Activated naive CD4-positive, alpha-beta T cell treated with anti-CD3 and anti-CD28 coated beads, Interleukin-2, amount 10 ng/mL, durations not matched to agents 7 days and 5 days (primary cell): ENCODE results near the gene TNIK.
A peak's percentile ranks its signal among the peaks of the same experiment; 100 is the strongest.

ENCODE experiments used
- CTCF ChIA-PET: fragments of 350-600 bp; sonication (Branson Sonifier 250); formaldehyde crosslinking; loops from one replicate; lab custom pipeline; 2021; ENCODE audit warnings: antibody characterized with exemption; lab: Charles Lee
- DNase-seq: peaks from one replicate; pipeline ENCODE4 v3.0.0-alpha.2; 2020
- H3K27ac Mint-ChIP-seq: one replicate; pipeline ENCODE4 v1.8.0; 2021; ENCODE audit warnings: mild to moderate bottlenecking, moderate library complexity, mixed read lengths
- H3K27me3 Mint-ChIP-seq: one replicate; pipeline ENCODE4 v1.8.0; 2021; ENCODE audit warnings: mild to moderate bottlenecking, mixed read lengths
- H3K36me3 Mint-ChIP-seq: one replicate; pipeline ENCODE4 v1.8.0; 2021; ENCODE audit warnings: mixed read lengths
- H3K4me1 Mint-ChIP-seq: one replicate; pipeline ENCODE4 v1.8.0; 2021; ENCODE audit warnings: mixed read lengths
- H3K4me3 Mint-ChIP-seq: one replicate; pipeline ENCODE4 v1.8.0; 2021; ENCODE audit warnings: mild to moderate bottlenecking, moderate library complexity, mixed read lengths
- H3K9me3 Mint-ChIP-seq: one replicate; pipeline ENCODE4 v1.8.0; 2021; ENCODE audit warnings: mixed read lengths

Gene TNIK

DNA sequence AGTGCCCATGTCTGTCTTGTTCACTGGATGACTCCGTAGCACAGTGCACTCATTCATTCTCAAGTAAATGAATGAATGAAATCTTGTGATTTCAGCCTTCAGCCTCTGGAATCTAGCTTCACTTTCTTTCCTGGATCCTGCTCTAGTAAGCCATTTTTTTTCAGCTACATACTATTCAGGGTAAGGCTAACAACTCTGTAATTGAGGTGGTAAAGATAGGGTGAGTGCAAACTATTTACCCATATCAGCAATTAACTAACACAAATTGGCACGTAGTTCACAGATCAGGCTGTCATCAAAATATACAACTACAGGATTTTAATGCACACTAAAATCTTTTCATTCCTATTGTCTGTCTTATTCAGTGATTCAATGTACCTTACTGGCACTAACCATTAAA, 238.6 kb downstream of the TNIK start:
- CTCF ChIA-PET, result interaction anchor here (0.7 to 0.9 kb wide), 2 partner anchors 23 to 108 kb away, joined by 3 read pairs; no protein-coding TSS in a partner anchor

DNA sequence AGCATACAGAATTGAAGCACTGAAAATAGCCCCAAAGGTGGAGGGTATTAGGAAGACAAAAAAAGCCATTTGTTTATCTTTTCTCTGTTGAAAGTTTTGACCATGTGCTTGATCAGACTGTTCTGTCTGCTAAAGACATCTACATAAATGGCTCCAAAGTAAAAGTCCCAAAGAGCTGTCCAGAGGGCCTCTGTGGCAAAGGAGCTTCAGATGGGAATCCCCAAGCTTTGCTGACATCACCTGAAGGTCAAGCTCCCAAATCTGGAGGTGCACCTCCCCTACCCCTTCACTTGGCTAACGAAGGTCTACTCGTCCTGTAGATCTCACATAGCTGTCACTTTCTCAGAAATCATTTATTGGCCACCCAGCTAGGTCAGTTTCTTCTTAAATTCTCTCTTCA, 239.1 kb downstream of the TNIK start:
- peaks cover 31% of the 10 kb centered on the region for H3K4me1 Mint-ChIP-seq
- H3K36me3 Mint-ChIP-seq, result peaks cover 33% of the 10 kb centered on the region
- no peak for DNase-seq
- CTCF ChIA-PET, result interaction anchor here (0.9 kb wide), 1 partner anchor 108 kb away, joined by 3 read pairs; no protein-coding TSS in a partner anchor
- H3K4me3 Mint-ChIP-seq, result no peak overlapping the region
- no peaks in the 10 kb centered on the region for H3K27me3 Mint-ChIP-seq
- H3K27ac Mint-ChIP-seq, result no peak overlapping the region
- peaks cover 12% of the 10 kb centered on the region for H3K9me3 Mint-ChIP-seq

More for the DNA sequence above, 238.6 kb downstream of the TNIK start:
- DNase-seq, result no peak
- Mint-ChIP-seq H3K36me3 (peaks cover 36% of the 10 kb centered on the region), H3K4me1 (peaks cover 34% of the 10 kb centered on the region), H3K9me3 (peaks cover 15% of the 10 kb centered on the region), H3K4me3 (no peak overlapping the region), H3K27ac (no peak overlapping the region), H3K27me3 (no peaks in the 10 kb centered on the region)

DNA sequence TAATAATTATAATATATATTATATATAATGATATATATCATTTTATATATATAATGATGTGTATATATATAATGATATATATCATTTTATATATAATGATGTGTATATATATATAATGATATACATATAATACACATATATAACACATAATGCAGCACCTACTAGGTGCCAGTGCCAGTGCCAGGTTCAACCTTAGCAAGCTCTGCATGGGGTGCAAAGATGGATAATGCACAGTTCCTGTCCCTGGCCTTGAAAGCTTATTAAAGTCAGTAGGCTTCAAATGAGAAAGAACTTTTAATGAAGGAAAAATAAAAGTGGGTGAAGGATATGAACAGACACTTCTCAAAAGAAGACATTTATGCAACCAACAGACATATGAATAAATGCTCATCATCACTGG, 240.9 kb downstream of the TNIK start:
- CTCF ChIA-PET, result no interaction called here

DNA sequence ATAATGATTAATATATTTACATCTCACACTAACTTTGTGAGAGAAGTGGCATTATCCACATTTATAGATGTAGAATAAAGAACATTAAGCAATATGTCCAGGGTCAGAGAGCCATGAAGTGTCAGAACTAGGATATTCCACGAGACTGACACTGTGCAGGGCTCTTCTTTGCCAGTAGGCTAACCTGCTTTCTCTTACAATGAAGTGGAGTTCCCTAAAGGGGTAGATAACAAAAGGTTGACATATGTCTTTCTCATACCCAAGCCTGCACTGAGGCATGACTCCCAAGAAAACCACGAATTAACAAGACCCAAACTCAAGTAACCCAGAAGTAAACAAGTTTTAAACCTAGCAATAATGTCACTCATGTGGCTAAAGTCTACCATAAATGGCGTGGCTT, 242.1 kb downstream of the TNIK start:
- Mint-ChIP-seq H3K27me3 (no peaks in the 10 kb centered on the region), H3K9me3 (no peaks in the 10 kb centered on the region), H3K4me1 (peaks cover 5% of the 10 kb centered on the region), H3K36me3 (peaks cover 9% of the 10 kb centered on the region), H3K27ac (no peak overlapping the region), H3K4me3 (no peak overlapping the region)
- CTCF ChIA-PET, result no interaction called here
- no peak for DNase-seq

More for the DNA sequence above, 240.9 kb downstream of the TNIK start:
- Mint-ChIP-seq H3K27ac (no peak overlapping the region), H3K4me3 (no peak overlapping the region), H3K4me1 (peaks cover 13% of the 10 kb centered on the region), H3K27me3 (no peaks in the 10 kb centered on the region), H3K9me3 (no peaks in the 10 kb centered on the region), H3K36me3 (peaks cover 16% of the 10 kb centered on the region)
- peak; percentile 26 for DNase-seq

DNA sequence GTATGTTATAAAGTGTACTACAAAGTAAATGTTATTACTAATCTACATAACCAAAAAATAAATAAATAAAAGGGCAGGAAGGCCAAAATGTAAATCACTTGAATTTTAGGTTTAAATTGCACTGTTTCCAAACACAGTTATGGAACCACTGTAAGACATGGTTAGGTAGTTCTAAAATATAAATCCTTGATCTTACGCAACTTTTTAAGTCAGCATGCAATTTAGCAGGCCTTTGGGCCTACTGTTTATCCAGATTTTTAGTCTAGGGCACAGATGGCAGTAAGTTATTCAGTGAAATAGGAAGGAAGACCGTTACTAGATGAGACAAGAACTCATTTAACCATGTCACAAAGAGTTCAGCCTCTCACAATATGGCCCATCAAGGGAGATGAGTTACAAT, 246.3 kb downstream of the TNIK start:
- Mint-ChIP-seq H3K27me3 (no peaks in the 10 kb centered on the region), H3K4me1 (peaks cover 11% of the 10 kb centered on the region), H3K27ac (no peak overlapping the region), H3K36me3 (peaks cover 29% of the 10 kb centered on the region), H3K9me3 (no peaks in the 10 kb centered on the region), H3K4me3 (no peak overlapping the region)
- CTCF ChIA-PET, result no interaction called here
- DNase-seq, result no peak

DNA sequence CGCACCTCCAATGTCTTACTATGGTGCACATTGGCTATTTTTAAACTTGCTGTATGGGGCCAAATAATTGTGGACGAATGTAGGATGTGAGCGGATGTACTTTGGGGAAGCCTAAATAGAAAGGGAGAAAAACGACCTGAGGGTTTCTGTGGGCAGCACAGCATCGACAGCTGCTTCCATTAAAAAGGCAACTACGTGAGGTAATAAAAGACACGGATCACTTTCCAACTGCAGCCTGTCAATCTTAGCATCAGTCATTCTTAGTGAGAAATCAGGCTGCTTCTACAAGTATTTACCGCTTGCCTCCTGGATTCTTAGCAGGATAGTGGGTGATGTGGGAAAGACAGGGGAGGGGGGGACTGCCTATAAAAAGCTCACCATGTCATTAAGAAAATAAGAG, 247.0 kb downstream of the TNIK start:
- Mint-ChIP-seq H3K27ac (no peak overlapping the region), H3K9me3 (no peaks in the 10 kb centered on the region), H3K4me1 (peaks cover 10% of the 10 kb centered on the region), H3K27me3 (no peaks in the 10 kb centered on the region), H3K4me3 (no peak overlapping the region), H3K36me3 (peaks cover 30% of the 10 kb centered on the region)
- CTCF ChIA-PET, result no interaction called here
- DNase-seq, result no peak

DNA sequence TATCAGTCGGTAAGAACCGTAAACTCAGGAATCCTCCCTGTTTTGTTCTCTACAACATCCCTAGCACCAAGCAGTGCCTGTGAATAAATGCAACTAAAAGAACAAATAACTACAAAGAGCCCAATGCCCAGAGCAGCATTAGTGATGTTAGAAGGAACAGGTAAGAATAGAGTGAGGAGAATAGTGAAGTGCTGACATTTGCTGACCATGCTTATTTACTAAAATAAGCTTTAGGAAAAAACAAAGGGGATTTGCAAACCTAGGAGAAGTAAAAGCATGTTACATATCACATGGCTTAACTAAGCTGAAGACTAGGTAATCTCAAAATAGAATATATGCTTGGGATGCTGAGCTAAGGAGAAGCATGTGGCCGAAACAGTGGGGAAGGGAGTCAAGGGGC, 247.6 kb downstream of the TNIK start:
- Mint-ChIP-seq H3K4me3 (no peak overlapping the region), H3K27ac (no peak overlapping the region), H3K36me3 (peaks cover 32% of the 10 kb centered on the region), H3K27me3 (no peaks in the 10 kb centered on the region), H3K4me1 (peaks cover 7% of the 10 kb centered on the region), H3K9me3 (no peaks in the 10 kb centered on the region)
- CTCF ChIA-PET, result no interaction called here
- no peak for DNase-seq

DNA sequence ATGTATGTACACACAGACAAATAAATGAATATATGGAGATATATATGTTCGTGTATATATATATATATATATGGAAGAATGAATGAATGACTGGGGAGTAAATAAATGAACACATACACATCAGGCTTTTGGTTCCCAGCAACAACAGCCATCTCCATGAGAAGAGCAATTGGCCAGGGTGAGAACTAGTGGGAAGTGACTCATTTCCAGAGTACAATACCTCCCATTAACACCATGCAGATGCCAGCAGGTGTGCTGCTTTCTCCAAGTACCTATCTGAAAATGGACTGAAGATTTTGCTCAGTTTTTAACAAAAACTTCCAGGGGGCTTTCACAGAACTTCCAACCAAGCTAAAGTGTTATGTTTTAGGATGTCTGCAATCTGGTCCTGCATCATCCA, 253.9 kb downstream of the TNIK start:
- Mint-ChIP-seq H3K4me3 (no peak overlapping the region), H3K4me1 (peaks cover 4% of the 10 kb centered on the region), H3K27me3 (no peaks in the 10 kb centered on the region), H3K36me3 (peaks cover 52% of the 10 kb centered on the region), H3K9me3 (no peaks in the 10 kb centered on the region), H3K27ac (no peak overlapping the region)
- DNase-seq, result no peak
- CTCF ChIA-PET, result interaction anchor here (0.6 kb wide), 1 partner anchor 26 kb away, joined by 3 read pairs; no protein-coding TSS in a partner anchor

DNA sequence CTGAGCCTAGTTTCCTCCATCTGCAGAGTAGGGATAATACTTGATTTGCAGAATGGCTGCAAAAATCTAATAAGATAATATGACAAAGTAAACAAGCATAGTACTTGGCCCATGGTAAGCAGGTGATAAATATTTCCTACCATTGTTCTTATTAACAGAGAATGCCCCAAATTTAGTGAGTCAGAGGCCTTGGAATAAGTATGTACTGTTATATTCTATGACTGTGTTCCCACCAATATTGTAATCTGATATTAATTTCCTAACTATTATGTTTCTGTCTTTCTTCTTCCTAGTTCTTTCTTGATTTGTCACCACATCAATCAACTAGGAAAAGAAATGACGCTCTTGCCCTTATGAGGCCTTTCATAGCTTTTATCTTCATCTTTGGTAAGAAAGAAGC, 255.3 kb downstream of the TNIK start:
- no peak overlapping the region for H3K27ac Mint-ChIP-seq
- CTCF ChIA-PET, result interaction anchor here (1.1 kb wide), 2 partner anchors 21 to 124 kb away, joined by 3 read pairs; no protein-coding TSS in a partner anchor
- no peaks in the 10 kb centered on the region for H3K9me3 Mint-ChIP-seq
- DNase-seq, result no peak
- H3K27me3 Mint-ChIP-seq, result no peaks in the 10 kb centered on the region
- H3K36me3 Mint-ChIP-seq, result peaks cover 40% of the 10 kb centered on the region
- H3K4me3 Mint-ChIP-seq, result no peak overlapping the region
- peaks cover 5% of the 10 kb centered on the region for H3K4me1 Mint-ChIP-seq

DNA sequence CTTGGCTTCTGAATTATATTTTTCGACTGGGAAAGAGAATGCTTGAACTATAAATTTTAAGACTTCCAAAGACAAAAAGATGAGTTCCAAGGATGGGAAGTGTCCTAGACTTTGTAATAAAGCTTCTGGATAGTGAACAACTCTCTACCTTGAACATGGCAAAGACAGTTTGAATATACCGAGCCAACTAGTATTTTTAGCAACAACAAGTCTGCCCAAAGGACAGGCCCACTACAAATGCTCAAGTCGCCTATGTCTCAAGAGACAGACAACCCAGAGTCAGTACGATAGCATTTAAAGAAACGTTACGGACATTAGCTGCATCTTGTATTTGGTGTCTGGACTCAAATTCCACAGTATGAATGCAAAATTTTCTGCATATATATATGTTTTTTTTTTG, 258.4 kb downstream of the TNIK start:
- no peak for DNase-seq
- CTCF ChIA-PET, result interaction anchor here (1.6 kb wide), 1 partner anchor 261 kb away, joined by 3 read pairs; no protein-coding TSS in a partner anchor
- Mint-ChIP-seq H3K27ac (no peak overlapping the region), H3K36me3 (peaks cover 49% of the 10 kb centered on the region), H3K4me3 (no peak overlapping the region), H3K4me1 (peaks cover 13% of the 10 kb centered on the region), H3K27me3 (no peaks in the 10 kb centered on the region), H3K9me3 (peaks cover 4% of the 10 kb centered on the region)

DNA sequence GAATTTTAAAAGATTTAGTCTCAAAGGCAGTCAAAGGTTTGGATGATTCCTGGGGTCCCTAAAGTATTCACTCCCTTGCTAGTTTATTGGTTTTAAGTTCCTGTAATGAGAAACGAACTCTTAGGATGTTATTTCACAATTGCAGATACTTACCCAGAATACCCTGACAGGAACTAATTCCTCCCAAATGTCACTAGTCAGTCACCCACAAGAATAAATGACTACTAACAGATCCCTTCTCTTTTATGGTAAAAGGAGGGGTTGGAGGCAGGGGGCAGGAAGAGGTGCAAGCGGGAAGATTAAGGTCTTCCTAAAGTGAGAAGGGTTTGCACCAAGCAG, 259.5 kb downstream of the TNIK start:
- CTCF ChIA-PET, result no interaction called here
- Mint-ChIP-seq H3K27me3 (no peaks in the 10 kb centered on the region), H3K27ac (no peak overlapping the region), H3K36me3 (peaks cover 41% of the 10 kb centered on the region), H3K4me1 (peaks cover 13% of the 10 kb centered on the region), H3K9me3 (peaks cover 6% of the 10 kb centered on the region), H3K4me3 (no peak overlapping the region)
- no peak for DNase-seq

DNA sequence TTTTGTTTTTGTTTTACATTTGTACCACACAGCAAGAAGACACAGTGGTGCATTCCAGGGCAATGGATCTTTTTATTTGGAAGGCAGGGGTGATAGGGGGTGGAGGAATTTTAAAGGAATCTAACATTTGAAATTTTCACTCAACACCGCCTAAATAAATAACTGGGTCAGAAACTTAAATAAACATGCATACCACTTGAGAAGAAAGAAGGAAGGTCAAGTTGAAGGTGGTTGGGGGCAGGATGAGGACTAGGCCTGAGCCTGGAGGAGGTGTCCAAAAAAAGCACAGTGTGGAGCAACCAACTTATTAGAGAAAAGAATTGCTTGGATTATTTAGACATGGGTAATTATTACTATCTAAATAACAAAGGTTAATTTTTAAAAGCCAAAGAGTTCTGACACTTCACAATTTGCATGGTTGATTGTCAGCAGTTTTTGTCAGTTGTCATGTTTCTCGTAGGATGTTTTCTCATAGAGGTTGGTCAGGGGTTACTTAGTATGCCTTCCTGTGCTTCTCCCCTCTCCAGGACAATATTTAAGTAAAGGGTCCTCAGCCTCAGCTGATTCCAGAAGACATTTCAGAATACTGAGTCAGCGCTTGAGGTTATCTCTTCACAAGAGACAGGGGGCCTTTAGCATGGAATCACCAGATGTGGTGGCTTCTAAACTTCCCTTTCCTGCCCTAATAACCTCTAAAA, 260.0 kb downstream of the TNIK start:
- CTCF ChIA-PET, result no interaction called here
- Mint-ChIP-seq H3K27me3 (no peaks in the 10 kb centered on the region), H3K9me3 (peaks cover 6% of the 10 kb centered on the region), H3K36me3 (peaks cover 36% of the 10 kb centered on the region), H3K4me1 (peaks cover 10% of the 10 kb centered on the region), H3K4me3 (no peak overlapping the region), H3K27ac (no peak overlapping the region)
- DNase-seq, result no peak

DNA sequence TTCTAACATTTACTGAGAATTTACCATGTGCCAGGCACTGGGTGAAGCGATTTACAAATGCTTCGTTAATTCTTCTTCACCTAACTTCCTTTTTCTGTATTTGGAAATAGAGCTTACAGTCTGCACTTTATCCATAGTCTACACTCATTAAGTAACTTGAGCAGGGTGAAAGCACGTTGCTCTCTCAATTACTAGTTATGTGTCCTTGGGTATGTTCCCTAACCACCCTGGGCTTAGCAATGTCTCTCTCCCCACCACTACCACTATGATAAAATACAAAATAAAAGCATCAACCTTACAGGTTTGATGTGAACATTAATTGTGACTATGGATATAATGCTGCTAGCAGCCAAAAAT, 260.8 kb downstream of the TNIK start:
- H3K27ac Mint-ChIP-seq, result no peak overlapping the region
- no peak for DNase-seq
- no peaks in the 10 kb centered on the region for H3K27me3 Mint-ChIP-seq
- peaks cover 10% of the 10 kb centered on the region for H3K4me1 Mint-ChIP-seq
- peaks cover 6% of the 10 kb centered on the region for H3K9me3 Mint-ChIP-seq
- peaks cover 34% of the 10 kb centered on the region for H3K36me3 Mint-ChIP-seq
- H3K4me3 Mint-ChIP-seq, result no peak overlapping the region
- CTCF ChIA-PET, result interaction anchor here (0.8 to 1.7 kb wide), 2 partner anchors 12 to 18 kb away, joined by 3 to 7 read pairs; no protein-coding TSS in a partner anchor

DNA sequence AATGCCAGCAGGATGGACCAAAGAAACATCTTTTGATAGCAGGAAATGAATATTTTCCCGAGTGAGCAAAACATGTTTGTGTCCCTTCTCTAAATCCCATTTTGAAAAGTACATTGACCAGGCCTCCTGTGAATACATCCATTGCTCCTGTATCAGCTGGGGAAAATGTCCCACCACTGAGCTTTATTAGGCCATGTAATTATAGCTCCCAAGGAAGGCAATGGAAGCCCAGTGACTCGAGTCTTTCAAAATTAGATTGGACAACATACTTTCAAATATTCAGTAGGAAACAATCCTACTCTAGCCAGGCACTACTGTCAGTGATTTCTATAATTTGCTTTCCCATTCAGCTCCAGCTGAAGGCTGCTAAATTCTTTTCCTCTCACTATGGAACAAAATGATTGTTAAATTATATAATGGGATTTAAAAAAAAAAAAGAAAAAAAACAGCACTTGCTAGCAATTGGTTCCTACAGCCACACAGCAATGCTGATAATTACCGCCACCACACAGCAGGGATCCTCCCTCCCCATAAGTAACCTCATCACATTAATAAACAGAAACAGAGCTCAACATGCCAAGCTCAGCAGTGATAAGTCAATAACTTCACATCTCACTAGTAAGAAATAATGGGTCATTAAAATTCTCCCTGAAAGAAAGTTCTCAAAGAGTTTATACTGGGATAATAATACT, 261.3 kb downstream of the TNIK start:
- CTCF ChIA-PET, result interaction anchor here (0.8 to 1.7 kb wide), 2 partner anchors 11 to 17 kb away, joined by 3 to 7 read pairs; no protein-coding TSS in a partner anchor
- Mint-ChIP-seq H3K9me3 (peaks cover 6% of the 10 kb centered on the region), H3K36me3 (peaks cover 38% of the 10 kb centered on the region), H3K27me3 (no peaks in the 10 kb centered on the region), H3K27ac (no peak overlapping the region), H3K4me3 (no peak overlapping the region), H3K4me1 (peaks cover 10% of the 10 kb centered on the region)
- no peak for DNase-seq

DNA sequence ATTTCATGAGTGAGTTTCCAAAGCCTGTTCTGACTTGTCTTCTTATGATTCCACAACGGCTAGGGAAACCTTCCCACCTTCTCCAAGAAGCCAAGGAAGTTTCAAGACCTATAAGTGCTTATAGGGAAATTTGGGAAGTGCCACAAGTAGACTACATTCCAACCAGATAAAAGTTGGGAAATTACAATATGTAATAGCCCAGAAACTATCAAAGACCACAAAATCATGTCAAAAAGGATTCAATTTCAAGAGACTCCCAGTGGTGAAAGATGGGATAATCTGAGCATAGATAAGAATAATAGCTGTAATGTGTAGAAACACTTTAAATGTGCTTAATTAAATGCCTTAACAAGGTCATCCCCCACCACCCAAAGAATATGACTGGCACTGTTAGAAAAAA, 264.5 kb downstream of the TNIK start:
- CTCF ChIA-PET, result interaction anchor here (1.0 to 1.1 kb wide), 2 partner anchors 9 to 32 kb away, joined by 3 read pairs; no protein-coding TSS in a partner anchor
- H3K36me3 Mint-ChIP-seq, result peaks cover 45% of the 10 kb centered on the region
- peaks cover 6% of the 10 kb centered on the region for H3K9me3 Mint-ChIP-seq
- H3K27ac Mint-ChIP-seq, result no peak overlapping the region
- H3K4me3 Mint-ChIP-seq, result no peak overlapping the region
- no peak for DNase-seq
- H3K27me3 Mint-ChIP-seq, result no peaks in the 10 kb centered on the region
- H3K4me1 Mint-ChIP-seq, result peaks cover 11% of the 10 kb centered on the region
